HCT116 (cell line): Measurements from ENCODE around the gene RAB5IF. TPM values are rescaled to one million over a fixed set of nuclear protein-coding genes. Genes with fewer than 3 reads are reported as not detected.

Experiments used
- ATAC-seq: fragments of 200-7000 bp; cut with Tn5 transposase; 2 replicates; pipeline ENCODE4 v1.9.1; 2020; ENCODE audit warnings: mild to moderate bottlenecking, moderate library complexity
- BruUV-seq: library from RNA; stranded (reverse); fragments of 400-500 nt; replicated peaks from 2 replicates; lab custom pipeline; 2021; lab: Mats Ljungman, UMichigan
- CTCF ChIA-PET: fragments of 300-600 bp; sonication (Branson Sonifier 250); formaldehyde crosslinking; loops from one replicate; lab custom pipeline; 2021; ENCODE audit warnings: antibody characterized with exemption; lab: Charles Lee
- POLR2A ChIA-PET: fragments of 300-600, 350-600 bp; sonication (Branson Sonifier 250); formaldehyde crosslinking; loops from one replicate; lab custom pipeline; 2021; ENCODE audit warnings: antibody characterized with exemption; lab: Charles Lee
- RAD21 ChIA-PET, 2 experiments: fragments of 300-600 bp; sonication (Branson Sonifier 250); formaldehyde crosslinking; loops; one replicate each; lab custom pipeline; 2023; ENCODE audit warnings: low total read pairs in 2 of 2; ENCODE audit not compliant: uncharacterized antibody in 2 of 2, unreplicated experiment in 2 of 2, low non-redundant PET in 1 of 2; lab: Charles Lee
- DNase-seq: peaks from one replicate; pipeline ENCODE4 v3.0.0-alpha.2; 2010; ENCODE audit warnings: low read depth, low spot score
- H2AFZ ChIP-seq: fragments of 200-600 bp; shearing (Covaris generic), sonication (generic); 2 replicates; pipeline ENCODE4 v1.6.1; 2017; ENCODE audit warnings: low read depth, mixed run types, mixed read lengths, antibody characterized with exemption, low read length; ENCODE audit not compliant: poor library complexity, severe bottlenecking
- H3K27ac ChIP-seq: 2 replicates; pipeline ENCODE4 v1.5.1; 2012; ENCODE audit warnings: low read depth, low read length
- H3K27me3 ChIP-seq: fragments of 200-600 bp; sonication (generic); 2 replicates; pipeline ENCODE4 v1.6.1; 2016; ENCODE audit warnings: mixed run types, low read length, mixed read lengths; ENCODE audit not compliant: insufficient read depth
- H3K36me3 ChIP-seq, 2 experiments: fragments of 200-500 bp in 1 of 2; fragments of 200-600 bp in 1 of 2; sonication (Bioruptor generic) in 1 of 2; sonication (generic) in 1 of 2; 2 replicates each; pipeline versions ENCODE4 v1.5.1 to v1.6.1; 2014 to 2016; ENCODE audit warnings: low read length in 2 of 2, inconsistent platforms in 1 of 2, mixed read lengths in 1 of 2, mixed run types in 1 of 2; ENCODE audit not compliant: insufficient read depth in 2 of 2, control insufficient read depth in 1 of 2
- H3K4me1 ChIP-seq, 2 experiments: fragments of 200-600 bp in 1 of 2; sonication (generic) in 1 of 2; 2 replicates each; pipeline versions ENCODE4 v1.5.1 to v1.6.1; 2012 to 2017; ENCODE audit warnings: low read length in 2 of 2, inconsistent platforms in 1 of 2, mild to moderate bottlenecking in 1 of 2, mixed read lengths in 1 of 2, mixed run types in 1 of 2, moderate library complexity in 1 of 2; ENCODE audit not compliant: insufficient read depth in 2 of 2, control insufficient read depth in 1 of 2
- H3K4me2 ChIP-seq: fragments of 200-600 bp; sonication (generic); 2 replicates; pipeline ENCODE4 v1.6.1; 2017; ENCODE audit warnings: mixed run types, low read length, mixed read lengths
- H3K4me3 ChIP-seq, 2 experiments: fragments of 200-600 bp in 1 of 2; sonication (generic) in 1 of 2; replicated peaks in 1 of 2; 2 replicates each; pipeline ENCODE4 v1.5.1; 2011 to 2016; ENCODE audit warnings: low read length in 2 of 2, control low read depth in 1 of 2, low read depth in 1 of 2, mild to moderate bottlenecking in 1 of 2, mixed read lengths in 1 of 2, mixed run types in 1 of 2
- H3K79me2 ChIP-seq: fragments of 200-600 bp; sonication (generic); 2 replicates; pipeline ENCODE4 v1.6.1; 2017; ENCODE audit warnings: mild to moderate bottlenecking, mixed run types, low read length, moderate library complexity, mixed read lengths; ENCODE audit not compliant: insufficient read depth
- H3K9ac ChIP-seq: fragments of 200-600 bp; sonication (generic); 2 replicates; pipeline ENCODE4 v1.6.1; 2016; ENCODE audit warnings: low read length, mixed read lengths
- H3K9me2 ChIP-seq: fragments of 200-600 bp; sonication (generic), shearing (Covaris generic); 2 replicates; pipeline ENCODE4 v1.6.1; 2017; ENCODE audit warnings: mixed run types, mild to moderate bottlenecking, moderate library complexity; ENCODE audit not compliant: insufficient read depth
- H3K9me3 ChIP-seq, 2 experiments: fragments of 200-500 bp in 1 of 2; fragments of 200-600 bp in 1 of 2; sonication (Bioruptor generic) in 1 of 2; sonication (generic) in 1 of 2; 2 replicates each; pipeline ENCODE4 v1.6.1; 2014 to 2017; ENCODE audit warnings: low read length in 2 of 2, mixed read lengths in 2 of 2, inconsistent platforms in 1 of 2, low read depth in 1 of 2, mild to moderate bottlenecking in 1 of 2, mixed run types in 1 of 2, moderate library complexity in 1 of 2; ENCODE audit not compliant: control insufficient read depth in 1 of 2, insufficient read depth in 1 of 2
- H4K20me1 ChIP-seq: fragments of 200-600 bp; sonication (generic), shearing (Covaris generic); 2 replicates; pipeline ENCODE4 v1.6.1; 2017; ENCODE audit warnings: mixed run types, mild to moderate bottlenecking, moderate library complexity; ENCODE audit not compliant: insufficient read depth
- ATF3 ChIP-seq: IDR thresholded peaks from 2 replicates; pipeline ENCODE4 v1.6.1; 2012
- CBX3 ChIP-seq: IDR thresholded peaks from 2 replicates; pipeline ENCODE4 v1.6.1; 2012; ENCODE audit warnings: low read depth
- CEBPB ChIP-seq: IDR thresholded peaks from 2 replicates; pipeline ENCODE4 v1.6.1; 2012; ENCODE audit warnings: low read depth
- EGR1 ChIP-seq: IDR thresholded peaks from 2 replicates; pipeline ENCODE4 v1.6.1; 2012; ENCODE audit warnings: low read depth
- EZH2 ChIP-seq: fragments of 200-600 bp; sonication (generic); IDR thresholded peaks from 2 replicates; pipeline ENCODE4 v1.6.1; 2017; ENCODE audit warnings: antibody characterized with exemption, mixed run types
- EZH2phosphoT487 ChIP-seq: fragments of 200-600 bp; IDR thresholded peaks from 2 replicates; pipeline ENCODE4 v1.6.1; 2018; ENCODE audit warnings: antibody characterized with exemption, borderline replicate concordance
- JUND ChIP-seq: IDR thresholded peaks from 2 replicates; pipeline ENCODE4 v1.6.1; 2012
- POLR2A ChIP-seq: IDR thresholded peaks from 2 replicates; pipeline ENCODE4 v1.7.0; 2011; ENCODE audit warnings: borderline replicate concordance; ENCODE audit not compliant: insufficient read depth, insufficient read length; ENCODE audit errors: extremely low read depth
- POLR2AphosphoS5 ChIP-seq: IDR thresholded peaks from 2 replicates; pipeline ENCODE4 v1.6.1; 2011; ENCODE audit warnings: mild to moderate bottlenecking, low read depth, low read length, moderate library complexity
- RAD21 ChIP-seq: IDR thresholded peaks from 2 replicates; pipeline ENCODE4 v1.6.1; 2012; ENCODE audit warnings: low read depth, mild to moderate bottlenecking
- SP1 ChIP-seq: IDR thresholded peaks from 2 replicates; pipeline ENCODE4 v1.6.1; 2012; ENCODE audit warnings: low read depth
- SRF ChIP-seq: IDR thresholded peaks from 2 replicates; pipeline ENCODE4 v1.6.1; 2012; ENCODE audit warnings: low read depth
- TCF7L2 ChIP-seq: IDR thresholded peaks from 2 replicates; pipeline ENCODE4 v1.7.0; 2011; ENCODE audit warnings: borderline replicate concordance, inconsistent platforms; ENCODE audit not compliant: insufficient read depth, insufficient read length; ENCODE audit errors: extremely low read depth
- ZBTB33 ChIP-seq: IDR thresholded peaks from 2 replicates; pipeline ENCODE4 v1.6.1; 2011; ENCODE audit warnings: mild to moderate bottlenecking, low read length, moderate library complexity; ENCODE audit not compliant: insufficient replicate concordance; ENCODE audit errors: extremely low read depth
- ZFX ChIP-seq: fragments of 450-650 bp; IDR thresholded peaks from 2 replicates; pipeline ENCODE4 v1.6.1; 2017
- ZNF274 ChIP-seq: fragments of 200-500 bp; sonication (Bioruptor generic); IDR thresholded peaks from 2 replicates; pipeline ENCODE4 v1.6.1; 2014; ENCODE audit warnings: mild to moderate bottlenecking, low read depth, low read length, inconsistent platforms
- intact Hi-C: fragments of 100-400 bp; cut with micrococcal nuclease; formaldehyde crosslinking; loops from 2 replicates; pipeline ENCODE4 v1.10.0; 2022
- total RNA-seq: library from RNA; stranded (reverse); gene quantifications from one replicate; pipeline ENCODE4 v1.2.1, GENCODE V29; 2021; ENCODE audit not compliant: unreplicated experiment
- TF ChIP-seq, protein P1 (sequence below), 3 experiments: fragments of 200-600 bp in 1 of 3; sonication (generic) in 1 of 3; IDR thresholded peaks in 2 of 3; conservative IDR thresholded peaks in 1 of 3; 2 replicates each; pipeline ENCODE4 v1.5.1; 2012 to 2017; ENCODE audit warnings: low read depth in 2 of 3, low read length in 2 of 3, antibody characterized with exemption in 1 of 3, borderline replicate concordance in 1 of 3, control low read depth in 1 of 3, mild to moderate bottlenecking in 1 of 3, mixed read lengths in 1 of 3, mixed run types in 1 of 3, moderate library complexity in 1 of 3; ENCODE audit not compliant: insufficient read depth in 1 of 3
- TF ChIP-seq, protein P2 (sequence below): IDR thresholded peaks from 2 replicates; pipeline ENCODE4 v1.6.1; 2012; ENCODE audit warnings: low read depth

Gene RAB5IF
- total RNA-seq, 1 experiment from 2014 or later: 82.9 TPM

- Histone ChIP-seq H3K4me3 (no peak overlapping the region), H3K4me2 (no peak overlapping the region), H2AFZ (no peak overlapping the region), H3K9me2 (no peaks in the 10 kb centered on the region), H3K9me3 (no peaks in the 10 kb centered on the region), H3K79me2 (no peaks in the 10 kb centered on the region), H3K27me3 (no peaks in the 10 kb centered on the region), H3K9ac (no peak overlapping the region), H3K27ac (no peak overlapping the region), H3K4me1 (no peaks in the 10 kb centered on the region), H3K36me3 (no peaks in the 10 kb centered on the region), H4K20me1 (no peaks in the 10 kb centered on the region)
- RAD21 ChIA-PET: no interaction called here
- no peak for TF ChIP-seq CBX3
- TF ChIP-seq, protein P1, sequence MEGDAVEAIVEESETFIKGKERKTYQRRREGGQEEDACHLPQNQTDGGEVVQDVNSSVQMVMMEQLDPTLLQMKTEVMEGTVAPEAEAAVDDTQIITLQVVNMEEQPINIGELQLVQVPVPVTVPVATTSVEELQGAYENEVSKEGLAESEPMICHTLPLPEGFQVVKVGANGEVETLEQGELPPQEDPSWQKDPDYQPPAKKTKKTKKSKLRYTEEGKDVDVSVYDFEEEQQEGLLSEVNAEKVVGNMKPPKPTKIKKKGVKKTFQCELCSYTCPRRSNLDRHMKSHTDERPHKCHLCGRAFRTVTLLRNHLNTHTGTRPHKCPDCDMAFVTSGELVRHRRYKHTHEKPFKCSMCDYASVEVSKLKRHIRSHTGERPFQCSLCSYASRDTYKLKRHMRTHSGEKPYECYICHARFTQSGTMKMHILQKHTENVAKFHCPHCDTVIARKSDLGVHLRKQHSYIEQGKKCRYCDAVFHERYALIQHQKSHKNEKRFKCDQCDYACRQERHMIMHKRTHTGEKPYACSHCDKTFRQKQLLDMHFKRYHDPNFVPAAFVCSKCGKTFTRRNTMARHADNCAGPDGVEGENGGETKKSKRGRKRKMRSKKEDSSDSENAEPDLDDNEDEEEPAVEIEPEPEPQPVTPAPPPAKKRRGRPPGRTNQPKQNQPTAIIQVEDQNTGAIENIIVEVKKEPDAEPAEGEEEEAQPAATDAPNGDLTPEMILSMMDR (IDR thresholded peaks at IDR 0.05 in 2 of 3, conservative IDR thresholded peaks at IDR 0.05 in 1 of 3; ENCODE audit: borderline replicate concordance in 1 of 3, insufficient read depth in 1 of 3, low read depth in 2 of 3, low read length in 2 of 3): no peak
- no peak for TF ChIP-seq ZFX
- TF ChIP-seq JUND: no peak
- no peak for TF ChIP-seq SP1
- no peak for TF ChIP-seq TCF7L2
- TF ChIP-seq, protein P2, sequence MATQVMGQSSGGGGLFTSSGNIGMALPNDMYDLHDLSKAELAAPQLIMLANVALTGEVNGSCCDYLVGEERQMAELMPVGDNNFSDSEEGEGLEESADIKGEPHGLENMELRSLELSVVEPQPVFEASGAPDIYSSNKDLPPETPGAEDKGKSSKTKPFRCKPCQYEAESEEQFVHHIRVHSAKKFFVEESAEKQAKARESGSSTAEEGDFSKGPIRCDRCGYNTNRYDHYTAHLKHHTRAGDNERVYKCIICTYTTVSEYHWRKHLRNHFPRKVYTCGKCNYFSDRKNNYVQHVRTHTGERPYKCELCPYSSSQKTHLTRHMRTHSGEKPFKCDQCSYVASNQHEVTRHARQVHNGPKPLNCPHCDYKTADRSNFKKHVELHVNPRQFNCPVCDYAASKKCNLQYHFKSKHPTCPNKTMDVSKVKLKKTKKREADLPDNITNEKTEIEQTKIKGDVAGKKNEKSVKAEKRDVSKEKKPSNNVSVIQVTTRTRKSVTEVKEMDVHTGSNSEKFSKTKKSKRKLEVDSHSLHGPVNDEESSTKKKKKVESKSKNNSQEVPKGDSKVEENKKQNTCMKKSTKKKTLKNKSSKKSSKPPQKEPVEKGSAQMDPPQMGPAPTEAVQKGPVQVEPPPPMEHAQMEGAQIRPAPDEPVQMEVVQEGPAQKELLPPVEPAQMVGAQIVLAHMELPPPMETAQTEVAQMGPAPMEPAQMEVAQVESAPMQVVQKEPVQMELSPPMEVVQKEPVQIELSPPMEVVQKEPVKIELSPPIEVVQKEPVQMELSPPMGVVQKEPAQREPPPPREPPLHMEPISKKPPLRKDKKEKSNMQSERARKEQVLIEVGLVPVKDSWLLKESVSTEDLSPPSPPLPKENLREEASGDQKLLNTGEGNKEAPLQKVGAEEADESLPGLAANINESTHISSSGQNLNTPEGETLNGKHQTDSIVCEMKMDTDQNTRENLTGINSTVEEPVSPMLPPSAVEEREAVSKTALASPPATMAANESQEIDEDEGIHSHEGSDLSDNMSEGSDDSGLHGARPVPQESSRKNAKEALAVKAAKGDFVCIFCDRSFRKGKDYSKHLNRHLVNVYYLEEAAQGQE: no peak
- no peak for TF ChIP-seq EGR1
- no peak for TF ChIP-seq POLR2A
- TF ChIP-seq ZBTB33: no peak
- no peak for TF ChIP-seq ATF3
- no peak for TF ChIP-seq CEBPB
- no peak for TF ChIP-seq ZNF274
- TF ChIP-seq EZH2: no peak
- TF ChIP-seq EZH2phosphoT487: no peak
- no peak for TF ChIP-seq RAD21
- no peak for TF ChIP-seq SRF
- no peak for TF ChIP-seq POLR2AphosphoS5
- CTCF ChIA-PET: no interaction called here
- DNase-seq (no peak), ATAC-seq (no peak)
- intact Hi-C loops: no loop called here
- POLR2A ChIA-PET: no interaction called here
- no TSS peak for BruUV-seq
Observed at GRCh38 chr20:36632147-36632486, 26.5 kb downstream of the RAB5IF start.
